DOHH2 (cell line): Measurements from ENCODE around the gene FYB1.

Experiments used
- H3F3A ChIP-seq: fragments of 200-600 bp; sonication (generic), shearing (Covaris generic); 2 replicates; pipeline ENCODE4 v1.6.0; 2016; ENCODE audit warnings: antibody characterized with exemption, mild to moderate bottlenecking; ENCODE audit not compliant: control insufficient read depth, insufficient read depth
- H3K27ac ChIP-seq: fragments of 200-600 bp; sonication (generic); 2 replicates; pipeline ENCODE4 v1.5.1; 2014; ENCODE audit warnings: low read depth, mild to moderate bottlenecking, low read length, moderate library complexity
- H3K27me3 ChIP-seq: fragments of 200-600 bp; sonication (generic); 2 replicates; pipeline ENCODE4 v1.6.1; 2014; ENCODE audit warnings: mild to moderate bottlenecking, low read length, mixed read lengths; ENCODE audit not compliant: control insufficient read depth
- H3K36me3 ChIP-seq: fragments of 200-600 bp; sonication (generic); 2 replicates; pipeline ENCODE4 v1.6.1; 2014; ENCODE audit warnings: mild to moderate bottlenecking, low read length, moderate library complexity, mixed read lengths; ENCODE audit not compliant: control insufficient read depth
- H3K4me1 ChIP-seq: fragments of 200-600 bp; sonication (generic); 2 replicates; pipeline ENCODE4 v1.6.1; 2014; ENCODE audit warnings: mild to moderate bottlenecking, low read length, mixed read lengths; ENCODE audit not compliant: control insufficient read depth
- H3K4me2 ChIP-seq: fragments of 200-600 bp; sonication (generic); 2 replicates; pipeline ENCODE4 v1.6.0; 2014; ENCODE audit warnings: mild to moderate bottlenecking, low read length, moderate library complexity
- H3K4me3 ChIP-seq: fragments of 200-600 bp; sonication (generic); 2 replicates; pipeline ENCODE4 v1.5.1; 2014; ENCODE audit warnings: mild to moderate bottlenecking, low read length, mixed read lengths
- H3K79me2 ChIP-seq: fragments of 200-600 bp; sonication (generic); 2 replicates; pipeline ENCODE4 v1.6.1; 2014; ENCODE audit warnings: mild to moderate bottlenecking, low read length, mixed read lengths; ENCODE audit not compliant: control insufficient read depth
- H3K9me2 ChIP-seq: fragments of 200-600 bp; sonication (generic); replicated peaks from 2 replicates; pipeline ENCODE4 v1.6.1; 2014; ENCODE audit warnings: mild to moderate bottlenecking, low read length, mixed read lengths; ENCODE audit not compliant: control insufficient read depth
- H3K9me3 ChIP-seq: fragments of 200-600 bp; sonication (generic); 2 replicates; pipeline ENCODE4 v1.6.1; 2014; ENCODE audit warnings: antibody characterized with exemption, low read length, mixed read lengths; ENCODE audit not compliant: control insufficient read depth, insufficient read depth
- H4K20me1 ChIP-seq: fragments of 200-600 bp; sonication (generic); 2 replicates; pipeline ENCODE4 v1.6.0; 2014; ENCODE audit warnings: low read depth, mild to moderate bottlenecking, antibody characterized with exemption, low read length, moderate library complexity; ENCODE audit not compliant: control insufficient read depth, insufficient read depth
- CTCF ChIP-seq: fragments of 200-600 bp; sonication (generic); IDR thresholded peaks from one replicate; pipeline ENCODE4 v1.5.1; 2014; ENCODE audit warnings: antibody characterized with exemption, mild to moderate bottlenecking, low read depth, low read length; ENCODE audit not compliant: poor library complexity, severe bottlenecking
- EZH2phosphoT487 ChIP-seq: fragments of 200-600 bp; sonication (generic); IDR thresholded peaks from 2 replicates; pipeline ENCODE4 v1.6.1; 2017; ENCODE audit warnings: borderline replicate concordance, mild to moderate bottlenecking, antibody characterized with exemption, low read length, moderate library complexity, mixed read lengths

Gene FYB1

GRCh38 chr5:39099831-39100230 lies 119.5 kb downstream of the FYB1 start:
- H3K4me1 ChIP-seq = no peaks in the 10 kb centered on the region
- no peak overlapping the region for H3K4me2 ChIP-seq
- TF ChIP-seq CTCF = no peak
- TF ChIP-seq EZH2phosphoT487 = no peak
- peaks cover 9% of the 10 kb centered on the region for H3K27me3 ChIP-seq
- H3F3A ChIP-seq = no peaks in the 10 kb centered on the region
- H4K20me1 ChIP-seq = no peaks in the 10 kb centered on the region
- no peak overlapping the region for H3K4me3 ChIP-seq
- no peak overlapping the region for H3K27ac ChIP-seq
- H3K9me3 ChIP-seq = no peaks in the 10 kb centered on the region
- no peaks in the 10 kb centered on the region for H3K9me2 ChIP-seq
- no peaks in the 10 kb centered on the region for H3K36me3 ChIP-seq
- H3K79me2 ChIP-seq = no peaks in the 10 kb centered on the region

- no peaks in the 10 kb centered on the region; the same call in 1 of the 2 replicates for H3K9me3 ChIP-seq
- no peak for TF ChIP-seq EZH2phosphoT487
- H3K27ac ChIP-seq = no peak overlapping the region
- H3F3A ChIP-seq = no peaks in the 10 kb centered on the region
- no peaks in the 10 kb centered on the region for H3K9me2 ChIP-seq
- H3K4me2 ChIP-seq = no peak overlapping the region
- no peaks in the 10 kb centered on the region for H3K79me2 ChIP-seq
- no peaks in the 10 kb centered on the region for H3K36me3 ChIP-seq
- H4K20me1 ChIP-seq = no peaks in the 10 kb centered on the region
- H3K4me1 ChIP-seq = no peaks in the 10 kb centered on the region
- no peak overlapping the region for H3K4me3 ChIP-seq
- 0 out of 2 replicates have a peak, but pooled peaks cover 4% of the 10 kb centered on the region for H3K27me3 ChIP-seq
Measured at GRCh38 chr5:39093352-39093751, 126.0 kb downstream of the FYB1 start.

GRCh38 chr5:39092581-39093351 lies 126.6 kb downstream of the FYB1 start:
- Histone ChIP-seq H3K9me3 (no peaks in the 10 kb centered on the region; the same call in 1 of the 2 replicates), H3K4me1 (no peaks in the 10 kb centered on the region), H3K27me3 (0 out of 2 replicates have a peak, but pooled peaks cover 4% of the 10 kb centered on the region), H3K27ac (no peak overlapping the region), H3F3A (no peaks in the 10 kb centered on the region), H3K9me2 (no peaks in the 10 kb centered on the region), H3K4me3 (no peak overlapping the region), H3K36me3 (no peaks in the 10 kb centered on the region), H3K79me2 (no peaks in the 10 kb centered on the region), H3K4me2 (no peak overlapping the region), H4K20me1 (no peaks in the 10 kb centered on the region)
- TF ChIP-seq EZH2phosphoT487 (no peak), CTCF (no peak)

- Histone ChIP-seq H3K36me3 (no peaks in the 10 kb centered on the region), H3K9me3 (no peaks in the 10 kb centered on the region; the same call in 1 of the 2 replicates), H3K27ac (no peak overlapping the region), H3K79me2 (no peaks in the 10 kb centered on the region), H3K4me1 (no peaks in the 10 kb centered on the region), H3K9me2 (no peaks in the 10 kb centered on the region), H3K27me3 (0 out of 2 replicates have a peak, but pooled peaks cover 4% of the 10 kb centered on the region), H3K4me2 (no peak overlapping the region), H3K4me3 (no peak overlapping the region), H3F3A (no peaks in the 10 kb centered on the region), H4K20me1 (no peaks in the 10 kb centered on the region)
- TF ChIP-seq EZH2phosphoT487 (no peak), CTCF (no peak)
Measured at GRCh38 chr5:39091940-39092580, 127.3 kb downstream of the FYB1 start.
